OCI-LY1 (cell line): Measurements from ENCODE around the gene CTSE.

Experiments used
- EZH2 ChIP-seq: fragments of 200-600 bp; sonication (generic), shearing (Covaris generic); IDR thresholded peaks from 2 replicates; pipeline ENCODE4 v1.8.0; 2017; ENCODE audit warnings: borderline replicate concordance, mixed run types, mild to moderate bottlenecking, antibody characterized with exemption, low read length, moderate library complexity, mixed read lengths
- TF ChIP-seq, protein P1 (sequence below): fragments of 200-600 bp; sonication (generic), shearing (Covaris generic); IDR thresholded peaks from 2 replicates; pipeline ENCODE4 v1.5.1; 2017; ENCODE audit warnings: mild to moderate bottlenecking, antibody characterized with exemption, low read length, moderate library complexity, mixed read lengths

DNA sequence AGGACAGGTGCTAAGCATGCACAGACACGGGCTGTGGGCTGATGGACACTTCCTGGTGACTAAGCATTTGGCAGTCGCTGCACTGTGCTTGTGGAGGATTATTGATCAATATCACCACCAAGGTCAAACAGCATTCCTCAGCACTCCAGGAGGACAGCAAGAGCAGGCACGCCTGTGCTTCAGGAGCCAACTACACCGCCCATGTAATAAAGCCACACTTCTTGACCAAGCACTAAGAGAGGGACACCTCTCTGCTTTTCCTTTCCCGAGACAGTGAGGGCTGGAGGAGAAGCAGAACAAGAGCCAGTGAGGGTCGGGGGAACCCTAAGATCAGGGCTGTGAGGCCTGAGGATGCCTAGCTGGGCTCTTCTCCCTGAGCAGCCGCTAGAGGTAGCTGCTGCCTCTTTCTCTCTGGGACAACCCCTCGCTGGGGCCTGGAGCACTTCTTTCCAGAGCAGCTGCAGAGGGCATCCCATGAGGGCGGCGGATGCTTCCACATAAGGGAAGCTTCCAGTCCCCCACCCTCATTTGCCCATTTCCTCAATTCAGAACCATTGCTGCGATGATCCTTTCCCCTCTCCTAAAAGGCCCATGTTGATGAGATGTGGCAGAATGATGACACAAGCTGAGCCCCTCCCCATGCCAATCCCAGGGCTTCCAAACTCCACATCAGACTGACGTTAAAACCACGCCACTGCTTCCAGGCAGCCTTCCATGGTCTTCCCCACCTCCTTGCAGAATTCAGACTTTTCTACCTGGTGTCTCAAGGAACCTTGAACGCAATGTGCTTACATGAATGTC, 39.6 kb downstream of the CTSE start:
- TF ChIP-seq, protein P1, sequence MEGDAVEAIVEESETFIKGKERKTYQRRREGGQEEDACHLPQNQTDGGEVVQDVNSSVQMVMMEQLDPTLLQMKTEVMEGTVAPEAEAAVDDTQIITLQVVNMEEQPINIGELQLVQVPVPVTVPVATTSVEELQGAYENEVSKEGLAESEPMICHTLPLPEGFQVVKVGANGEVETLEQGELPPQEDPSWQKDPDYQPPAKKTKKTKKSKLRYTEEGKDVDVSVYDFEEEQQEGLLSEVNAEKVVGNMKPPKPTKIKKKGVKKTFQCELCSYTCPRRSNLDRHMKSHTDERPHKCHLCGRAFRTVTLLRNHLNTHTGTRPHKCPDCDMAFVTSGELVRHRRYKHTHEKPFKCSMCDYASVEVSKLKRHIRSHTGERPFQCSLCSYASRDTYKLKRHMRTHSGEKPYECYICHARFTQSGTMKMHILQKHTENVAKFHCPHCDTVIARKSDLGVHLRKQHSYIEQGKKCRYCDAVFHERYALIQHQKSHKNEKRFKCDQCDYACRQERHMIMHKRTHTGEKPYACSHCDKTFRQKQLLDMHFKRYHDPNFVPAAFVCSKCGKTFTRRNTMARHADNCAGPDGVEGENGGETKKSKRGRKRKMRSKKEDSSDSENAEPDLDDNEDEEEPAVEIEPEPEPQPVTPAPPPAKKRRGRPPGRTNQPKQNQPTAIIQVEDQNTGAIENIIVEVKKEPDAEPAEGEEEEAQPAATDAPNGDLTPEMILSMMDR, result peak; percentile 82
- no peak for TF ChIP-seq EZH2
